ENCODE measurements around the gene SHF.

Gene SHF

GRCh38 chr15:45198337-45199135 is 10.8 kb upstream of the SHF start:
- DNase-seq, result peak; percentile 98

GRCh38 chr15:45197512-45197911 is 9.7 kb upstream of the SHF start:
- no peak for DNase-seq

- no peak for DNase-seq
These were observed 230 bp downstream of the SHF start for GRCh38 chr15:45187578-45187893.

- no peak for DNase-seq
These were observed 792 bp downstream of the SHF start for GRCh38 chr15:45186771-45187577.

GRCh38 chr15:45185903-45186770 is 1.6 kb downstream of the SHF start:
- DNase-seq, result no peak

GRCh38 chr15:45185069-45185779 is 2.5 kb downstream of the SHF start:
- DNase-seq, result peak; percentile 74

GRCh38 chr15:45184562-45185041 is 3.2 kb downstream of the SHF start:
- DNase-seq, result no peak

- no peak for DNase-seq
These were observed 4.3 kb downstream of the SHF start for GRCh38 chr15:45183511-45183910.

GRCh38 chr15:45182996-45183395 is 4.8 kb downstream of the SHF start:
- DNase-seq, result no peak

GRCh38 chr15:45181491-45182285 is 6.1 kb downstream of the SHF start:
- DNase-seq, result no peak

- DNase-seq, result no peak
These were observed 6.9 kb downstream of the SHF start for GRCh38 chr15:45180648-45181436.

- DNase-seq, result no peak
These were observed 7.6 kb downstream of the SHF start for GRCh38 chr15:45180201-45180600.

- no peak for DNase-seq
These were observed 8.4 kb downstream of the SHF start for GRCh38 chr15:45179221-45179985.

GRCh38 chr15:45177285-45177684 is 10.5 kb downstream of the SHF start:
- no peak for DNase-seq

- no peak for DNase-seq
These were observed 13.2 kb downstream of the SHF start for GRCh38 chr15:45174577-45174976.

- no peak for DNase-seq
These were observed 13.7 kb downstream of the SHF start for GRCh38 chr15:45174069-45174468.

- no peak for DNase-seq
These were observed 15.9 kb downstream of the SHF start for GRCh38 chr15:45171912-45172311.

GRCh38 chr15:45169608-45170480 is 17.9 kb downstream of the SHF start:
- no peak for DNase-seq

Measured in islet precursor cell (in vitro differentiated cells).